SK-N-SH (cell line): ENCODE data around the gene TNFSF18. TPM values are rescaled to one million over a fixed set of nuclear protein-coding genes. Genes with fewer than 3 reads are reported as not detected.
A peak's percentile ranks its signal among the peaks of the same experiment; 100 is the strongest.

ENCODE experiments used
- CTCF ChIA-PET: fragments of 300-600, 350-600 bp; formaldehyde crosslinking; extraction: SDS; loops from one replicate; lab custom pipeline; 2021; lab: Yijun Ruan, JAX
- POLR2A ChIA-PET: fragments of 350-600 bp; sonication (Branson Sonifier 250); formaldehyde crosslinking; extraction: SDS; loops from one replicate; lab custom pipeline; 2020; ENCODE audit warnings: antibody characterized with exemption, inconsistent platforms; lab: Yijun Ruan, JAX
- DNase-seq: peaks from one replicate; pipeline ENCODE4 v3.0.0; 2012
- H2AFZ ChIP-seq: fragments of 200-600 bp; sonication (generic); 2 replicates; pipeline ENCODE4 v1.8.1; 2016; ENCODE audit warnings: antibody characterized with exemption, mild to moderate bottlenecking, low read depth
- H3F3A ChIP-seq: fragments of 200-600 bp; sonication (generic); replicated peaks from 2 replicates; pipeline ENCODE3; 2016; ENCODE audit warnings: antibody characterized with exemption, mild to moderate bottlenecking; ENCODE audit not compliant: insufficient read depth
- H3K27ac ChIP-seq, 2 experiments: fragments of 200-500 bp in 1 of 2; fragments of 200-600 bp in 1 of 2; sonication (Bioruptor generic) in 1 of 2; sonication (generic), shearing (Covaris generic) in 1 of 2; 2 replicates each; pipeline versions ENCODE4 v1.5.1 to v1.6.1; 2014 to 2016; ENCODE audit warnings: low read depth in 2 of 2, inconsistent platforms in 1 of 2, low read length in 1 of 2, mild to moderate bottlenecking in 1 of 2, mixed read lengths in 1 of 2
- H3K27me3 ChIP-seq: fragments of 200-600 bp; sonication (generic), shearing (Covaris generic); 2 replicates; pipeline ENCODE4 v1.6.1; 2016; ENCODE audit warnings: mixed run types; ENCODE audit not compliant: insufficient read depth
- H3K36me3 ChIP-seq, 2 experiments: fragments of 200-500 bp in 1 of 2; fragments of 200-600 bp in 1 of 2; sonication (Bioruptor generic) in 1 of 2; sonication (generic) in 1 of 2; replicated peaks in 1 of 2; 2 replicates each; pipeline versions ENCODE3 to v1.5.1; 2014 to 2016; ENCODE audit warnings: low read length in 1 of 2, mild to moderate bottlenecking in 1 of 2; ENCODE audit not compliant: insufficient read depth in 2 of 2, control insufficient read depth in 1 of 2
- H3K4me1 ChIP-seq, 2 experiments: fragments of 200-500 bp in 1 of 2; fragments of 200-600 bp in 1 of 2; sonication (Bioruptor generic) in 1 of 2; sonication (generic), shearing (Covaris generic) in 1 of 2; 2 replicates each; pipeline versions ENCODE4 v1.5.1 to v1.6.1; 2014 to 2016; ENCODE audit warnings: low read depth in 1 of 2, low read length in 1 of 2, mixed run types in 1 of 2; ENCODE audit not compliant: insufficient read depth in 2 of 2, control insufficient read depth in 1 of 2
- H3K4me2 ChIP-seq: fragments of 200-600 bp; sonication (generic), shearing (Covaris generic); 2 replicates; pipeline ENCODE4 v1.6.1; 2017; ENCODE audit warnings: mixed run types
- H3K4me3 ChIP-seq, 2 experiments: fragments of 200-500 bp in 1 of 2; fragments of 200-600 bp in 1 of 2; sonication (Bioruptor generic) in 1 of 2; sonication (generic), shearing (Covaris generic) in 1 of 2; 2 replicates each; pipeline versions ENCODE4 v1.5.1 to v1.8.1; 2014 to 2016; ENCODE audit warnings: low read depth in 2 of 2, inconsistent platforms in 1 of 2, low read length in 1 of 2, mild to moderate bottlenecking in 1 of 2, mixed read lengths in 1 of 2, moderate library complexity in 1 of 2
- H3K79me2 ChIP-seq: fragments of 200-600 bp; sonication (generic); 2 replicates; pipeline ENCODE4 v1.8.1; 2017; ENCODE audit warnings: mild to moderate bottlenecking; ENCODE audit not compliant: insufficient read depth
- H3K9ac ChIP-seq: fragments of 200-600 bp; sonication (generic); 2 replicates; pipeline ENCODE4 v1.6.1; 2017; ENCODE audit warnings: mixed run types
- H3K9me2 ChIP-seq: fragments of 200-600 bp; sonication (generic); 2 replicates; pipeline ENCODE4 v1.6.1; 2017; ENCODE audit warnings: mixed run types
- H3K9me3 ChIP-seq: fragments of 200-600 bp; sonication (generic); 2 replicates; pipeline ENCODE4 v1.6.1; 2017; ENCODE audit warnings: mixed run types, mild to moderate bottlenecking, moderate library complexity
- H4K20me1 ChIP-seq: fragments of 200-600 bp; sonication (generic); 2 replicates; pipeline ENCODE4 v1.6.1; 2017; ENCODE audit warnings: mild to moderate bottlenecking, mixed run types; ENCODE audit not compliant: insufficient read depth
- CTCF ChIP-seq: fragments of 200-600 bp; sonication (generic); IDR thresholded peaks from 2 replicates; pipeline ENCODE4 v1.6.1; 2017; ENCODE audit warnings: antibody characterized with exemption, mild to moderate bottlenecking, moderate library complexity
- EZH2phosphoT487 ChIP-seq: fragments of 200-600 bp; sonication (generic); IDR thresholded peaks from 2 replicates; pipeline ENCODE4 v1.6.1; 2017; ENCODE audit warnings: low read depth, mixed run types, mild to moderate bottlenecking, antibody characterized with exemption, moderate library complexity, borderline replicate concordance
- GABPA ChIP-seq: IDR thresholded peaks from 2 replicates; pipeline ENCODE4 v1.4.0; 2012; ENCODE audit warnings: low read depth, mild to moderate bottlenecking
- GATA2 ChIP-seq: sonication (generic); formaldehyde crosslinking; IDR thresholded peaks from 2 replicates; pipeline ENCODE4 v1.5.0; 2020; ENCODE audit warnings: mild to moderate bottlenecking, missing genetic modification reagents
- IRF3 ChIP-seq: fragments of 150-350 bp; IDR thresholded peaks from 2 replicates; pipeline ENCODE4 v1.6.1; 2016; ENCODE audit warnings: mild to moderate bottlenecking, low read depth, low read length
- MXI1 ChIP-seq: IDR thresholded peaks from 2 replicates; pipeline ENCODE4 v1.6.1; 2012; ENCODE audit warnings: mild to moderate bottlenecking, low read depth, low read length, improper control_type of control experiment
- NRF1 ChIP-seq: IDR thresholded peaks from 2 replicates; pipeline ENCODE4 v1.6.1; 2012; ENCODE audit warnings: low read depth, mild to moderate bottlenecking, low read length
- POLR2AphosphoS5 ChIP-seq: IDR thresholded peaks from 2 replicates; pipeline ENCODE4 v1.6.1; 2012; ENCODE audit warnings: low read depth, low read length
- RFX5 ChIP-seq: IDR thresholded peaks from 2 replicates; pipeline ENCODE4 v1.6.1; 2012; ENCODE audit warnings: mild to moderate bottlenecking, improper control_type of control experiment, low read length
- TAF1 ChIP-seq: IDR thresholded peaks from 2 replicates; pipeline ENCODE4 v1.6.1; 2012; ENCODE audit warnings: low read depth, mild to moderate bottlenecking, low read length, moderate library complexity, borderline replicate concordance
- WGBS: methylation state at CpG from one replicate; pipeline ENCODE4 v1.1.6; 2017; ENCODE audit warnings: low lambda C conversion rate; 5-methylcytosine and 5-hydroxymethylcytosine counted together
- polyA plus RNA-seq, 3 experiments: library from polyadenylated mRNA; depleted of rRNA; stranded (reverse); fragments of >200 nt; gene quantifications; 2 replicates each; pipeline ENCODE4 v1.2.3, GENCODE V29; 2012

Gene TNFSF18
- polyA plus RNA-seq, 1 of the 3 experiments (the other 2 are of a cell fraction): 1.2 TPM

- Histone ChIP-seq H3K27me3 (no peaks in the 10 kb centered on the region), H3K27ac (no peak overlapping the region), H2AFZ (no peak overlapping the region; the same call in 1 of the 2 replicates), H3K4me1 (peaks cover 3 to 9% of the 10 kb centered on the region in 2 experiments; a peak in 2 of 4 replicates), H3K9me3 (no peaks in the 10 kb centered on the region), H3K9me2 (peaks cover 7% of the 10 kb centered on the region; the same call in 1 of the 2 replicates), H3F3A (no peaks in the 10 kb centered on the region), H3K9ac (no peak overlapping the region), H3K79me2 (no peaks in the 10 kb centered on the region), H4K20me1 (no peaks in the 10 kb centered on the region), H3K4me2 (no peak overlapping the region), H3K36me3 (no peaks in the 10 kb centered on the region), H3K4me3 (no peak overlapping the region)
- POLR2A ChIA-PET: no interaction called here
- WGBS: 55% methylated on average over 1 of the region's 1 CpG
- DNase-seq: no peak
- CTCF ChIA-PET: no interaction called here
- TF ChIP-seq IRF3: no peak
- TF ChIP-seq GABPA: no peak
- no peak for TF ChIP-seq RFX5
- TF ChIP-seq TAF1: no peak
- TF ChIP-seq NRF1: no peak
- no peak for TF ChIP-seq GATA2 (CRISPR knock-in tag)
Measured at GRCh38 chr1:173012126-173012525, 38.6 kb downstream of the TNFSF18 start.

GRCh38 chr1:173009597-173009996 is 41.1 kb downstream of the TNFSF18 start:
- ChIA-PET POLR2A (no interaction called here), CTCF (interaction anchor here (0.6 kb wide), 1 partner anchor 35 kb away, joined by 3 read pairs; no protein-coding TSS in a partner anchor)
- H2AFZ ChIP-seq: no peak overlapping the region; the same call in 1 of the 2 replicates
- no peaks in the 10 kb centered on the region for H3F3A ChIP-seq
- no peak overlapping the region for H3K4me3 ChIP-seq
- no peak overlapping the region for H3K9ac ChIP-seq
- H3K9me2 ChIP-seq: peaks cover 7% of the 10 kb centered on the region; the same call in 1 of the 2 replicates
- no peak for TF ChIP-seq MXI1
- DNase-seq: no peak
- H3K27ac ChIP-seq: no peak overlapping the region
- 66% methylated on average over 1 of the region's 1 CpG for WGBS
- no peaks in the 10 kb centered on the region for H3K79me2 ChIP-seq
- H3K9me3 ChIP-seq: peaks cover 3% of the 10 kb centered on the region; the same call in 1 of the 2 replicates
- H4K20me1 ChIP-seq: no peaks in the 10 kb centered on the region
- no peak overlapping the region for H3K4me2 ChIP-seq
- no peaks in the 10 kb centered on the region for H3K27me3 ChIP-seq
- H3K36me3 ChIP-seq: no peaks in the 10 kb centered on the region
- peaks cover 0 to 3% of the 10 kb centered on the region in 2 experiments; a peak in 1 of 4 replicates for H3K4me1 ChIP-seq

GRCh38 chr1:173005196-173005864 is 45.4 kb downstream of the TNFSF18 start:
- Histone ChIP-seq H3K79me2 (no peaks in the 10 kb centered on the region), H3F3A (no peaks in the 10 kb centered on the region), H3K4me2 (no peak overlapping the region), H3K27ac (no peak overlapping the region), H3K9me2 (peaks cover 7% of the 10 kb centered on the region; the same call in 1 of the 2 replicates), H2AFZ (no peak overlapping the region), H3K4me1 (peaks cover 0 to 3% of the 10 kb centered on the region in 2 experiments; a peak in 1 of 4 replicates), H3K27me3 (no peaks in the 10 kb centered on the region), H4K20me1 (no peaks in the 10 kb centered on the region), H3K4me3 (no peak overlapping the region), H3K9me3 (peaks cover 8% of the 10 kb centered on the region; the same call in 1 of the 2 replicates), H3K9ac (no peak overlapping the region), H3K36me3 (no peaks in the 10 kb centered on the region)
- CTCF ChIA-PET: no interaction called here
- POLR2A ChIA-PET: no interaction called here
- 29% methylated on average over 2 of the region's 2 CpGs for WGBS
- TF ChIP-seq CTCF: peak; percentile 11; the same call in 1 of the 2 replicates
- no peak for TF ChIP-seq POLR2AphosphoS5
- TF ChIP-seq EZH2phosphoT487: no peak
- no peak for DNase-seq
